Activated T-cell treated with anti-CD3 and anti-CD28 coated beads for 1 hour (primary cell): ENCODE results near the gene C8B.

ENCODE experiments used
- DNase-seq: peaks from one replicate; pipeline ENCODE4 v3.0.0-alpha.2; 2020; ENCODE audit warnings: low read depth

C8B gene

DNA sequence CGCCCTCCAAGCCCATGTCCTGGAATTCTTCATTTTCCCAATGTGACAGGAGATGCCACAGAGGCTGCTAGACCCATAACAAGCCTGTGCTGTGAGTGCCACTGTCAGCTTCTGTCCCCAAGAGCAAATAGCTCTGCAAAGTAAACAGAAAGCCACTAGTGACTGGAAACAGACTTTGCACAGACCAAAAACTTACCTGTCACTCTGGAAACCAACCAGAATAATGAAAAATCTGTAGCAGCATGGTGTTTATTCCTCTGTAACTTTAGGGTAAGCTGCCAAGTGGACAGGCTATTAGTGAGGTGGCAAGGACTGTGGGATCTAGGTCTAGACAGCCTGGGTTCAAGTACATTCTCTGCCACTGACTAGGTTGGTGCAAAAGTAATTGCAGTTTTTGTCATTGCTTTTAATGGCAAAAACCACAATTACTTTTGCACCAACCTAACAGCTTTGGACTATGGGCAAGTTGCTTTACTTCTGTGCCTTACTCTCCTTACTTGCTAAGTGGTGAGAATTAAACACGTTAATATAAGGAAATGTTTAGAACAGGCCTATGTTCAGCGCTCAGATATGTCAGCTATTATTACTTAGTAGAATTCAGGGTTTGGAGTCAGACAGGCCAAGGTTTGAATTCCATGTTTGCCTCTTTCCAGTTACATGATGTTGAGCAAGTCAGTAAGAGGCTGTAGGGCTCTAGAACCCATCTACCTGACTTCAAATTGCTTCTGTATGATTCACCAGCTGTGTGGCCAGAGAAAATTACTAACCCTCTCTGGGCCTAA, at the start of gene C8B:
Gene C8B (minus strand): TSS at position 100 of the 782 bp plus-strand sequence. CDS start 67 bp downstream, at position 33.
- no peak for DNase-seq

DNA sequence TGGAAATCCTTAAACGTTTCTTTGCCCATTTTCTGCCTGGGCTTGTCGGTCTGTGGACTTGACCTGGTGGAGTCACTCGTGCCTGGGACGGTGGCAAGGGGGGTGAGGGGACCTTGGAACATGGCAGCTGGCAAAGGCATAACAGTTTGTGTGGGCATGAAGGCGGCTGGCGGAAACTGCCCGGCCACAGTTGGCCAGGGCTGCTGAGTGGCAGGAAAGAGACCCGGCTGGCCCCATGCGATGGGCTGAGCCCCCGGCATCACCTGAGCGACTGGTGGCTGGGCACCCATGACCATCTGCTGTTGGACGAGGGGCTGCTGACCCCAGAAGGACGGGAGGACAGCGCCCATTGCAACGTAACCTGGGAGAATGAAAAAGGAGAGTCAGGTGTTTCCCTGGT, 49.3 kb upstream of the C8B start:
- no peak for DNase-seq

- no peak for DNase-seq
These were observed 47.7 kb upstream of the C8B start for GRCh38 chr1:57013522-57013921.

DNA sequence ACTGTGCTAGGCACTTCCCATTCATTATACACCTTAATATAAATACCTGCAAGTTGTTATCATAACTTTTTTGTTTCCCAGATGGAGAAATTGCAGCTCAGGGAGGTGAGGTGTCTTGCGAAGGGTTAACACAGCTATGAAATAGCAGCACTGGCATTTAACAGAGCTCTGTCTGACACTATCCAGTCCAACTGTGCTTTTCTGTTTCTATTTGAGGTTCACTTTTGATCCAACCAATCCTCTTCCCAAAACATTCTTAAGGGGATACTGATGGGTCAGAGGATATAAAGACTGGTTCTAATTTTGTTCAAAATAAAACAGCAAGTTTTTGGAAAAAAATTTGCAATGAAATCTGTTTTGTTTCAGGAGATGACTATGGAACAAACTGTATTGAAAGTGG, 46.5 kb upstream of the C8B start:
- no peak for DNase-seq

DNA sequence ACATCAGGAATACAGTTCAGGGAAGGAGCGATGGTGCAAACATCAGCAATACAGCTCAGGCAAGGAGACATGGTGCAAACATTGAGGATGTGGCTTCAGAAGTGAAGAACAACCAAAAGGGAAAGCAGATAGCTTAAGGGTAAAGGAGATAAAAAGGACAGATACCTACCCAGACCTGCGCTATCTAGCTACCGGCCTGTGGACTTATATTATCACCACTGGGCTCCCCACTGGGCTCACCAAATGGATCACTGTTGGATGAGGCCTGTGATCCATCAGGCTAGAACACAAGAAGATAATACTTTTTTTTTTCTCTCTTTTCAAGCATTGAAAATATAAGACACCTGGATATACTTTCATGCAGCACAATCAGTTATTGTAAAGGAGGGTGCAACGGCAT, 44.7 kb upstream of the C8B start:
- no peak for DNase-seq

DNA sequence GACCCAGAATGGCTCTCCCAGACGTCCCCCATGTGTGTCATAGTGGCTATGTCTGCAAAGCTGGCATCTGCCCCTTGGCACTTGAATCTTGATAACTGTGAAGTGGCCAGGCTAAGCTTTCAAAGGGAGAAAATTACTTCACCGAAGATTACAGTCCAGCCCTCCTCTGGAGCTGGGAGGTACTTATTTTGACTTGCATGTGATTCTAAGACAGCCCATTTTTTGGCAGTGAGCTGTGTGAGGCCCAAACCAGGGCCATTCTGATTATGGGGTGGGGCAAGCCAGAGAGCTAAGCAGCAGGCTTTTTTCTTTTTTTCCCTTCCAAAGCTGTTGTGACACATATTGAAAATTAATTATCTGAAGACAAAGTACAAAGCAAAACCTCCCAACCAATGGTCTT, 42.1 kb upstream of the C8B start:
- no peak for DNase-seq

GRCh38 chr1:57007472-57007871, 41.7 kb upstream of the C8B start:
- DNase-seq: no peak

DNA sequence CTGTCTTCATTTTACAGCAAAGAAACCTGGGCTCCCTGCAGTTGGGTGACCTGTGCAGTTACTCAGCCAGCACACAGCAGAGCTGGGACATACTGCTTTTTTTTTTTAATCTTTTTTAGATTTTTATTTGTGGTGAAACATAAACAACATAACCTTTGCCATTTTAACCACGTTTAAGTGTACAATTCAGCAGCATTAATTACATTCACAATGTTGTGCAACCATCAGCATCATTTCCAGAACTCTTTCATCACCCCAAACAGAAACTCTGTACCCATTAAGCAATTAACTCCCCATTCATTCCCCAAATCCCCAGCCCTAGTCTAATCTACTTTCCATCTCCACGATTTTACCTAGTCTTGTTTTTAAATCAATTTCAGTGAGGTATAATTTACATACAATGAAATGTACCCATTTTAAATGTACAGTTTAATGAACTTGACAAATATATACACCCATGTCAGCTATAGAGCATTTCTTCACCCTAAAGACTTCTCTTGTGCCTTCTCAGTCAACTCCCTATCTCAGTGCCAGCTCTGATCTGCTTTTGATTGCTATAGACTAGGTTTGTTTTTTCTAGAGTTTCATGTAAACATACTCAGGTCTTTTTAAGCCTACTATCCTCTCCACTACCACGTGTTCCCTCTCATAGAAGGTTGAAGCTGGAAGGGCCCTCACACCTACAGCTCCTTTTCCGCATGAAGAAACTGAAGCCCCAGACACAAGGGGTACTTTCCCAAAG, 37.8 kb upstream of the C8B start:
- no peak for DNase-seq

DNA sequence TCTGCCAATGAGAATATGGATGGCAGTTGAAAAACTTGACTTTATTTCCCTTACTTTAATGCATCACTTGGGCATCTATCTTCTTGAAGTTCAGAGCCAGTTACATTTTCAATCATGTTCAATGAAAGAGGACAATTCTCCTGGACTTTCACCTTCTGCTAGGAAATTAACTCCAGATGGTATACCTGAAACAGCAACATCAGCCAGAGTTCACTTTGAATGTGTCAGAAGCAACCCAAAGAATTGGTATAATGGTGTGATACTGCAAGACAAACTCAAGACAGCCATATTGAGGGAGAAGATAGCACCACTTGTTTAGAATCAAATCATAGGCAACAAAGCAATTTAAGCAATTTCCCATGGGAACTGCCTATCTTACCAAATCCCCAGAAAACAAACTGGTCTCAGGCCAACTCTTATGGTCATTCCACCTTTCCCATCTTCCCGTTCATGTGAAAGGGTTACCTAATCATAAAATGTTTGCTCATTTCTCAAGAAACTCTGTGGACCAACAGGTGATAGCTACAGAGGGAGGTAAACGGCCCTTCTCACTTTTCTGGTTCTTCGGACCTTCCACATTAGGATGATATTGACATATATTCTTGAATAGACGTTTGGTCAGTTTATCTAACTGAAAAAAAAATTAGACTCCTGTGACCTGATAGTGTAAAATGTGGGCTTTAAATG, 29.7 kb upstream of the C8B start:
- DNase-seq: no peak

- DNase-seq: no peak
These were observed 27.7 kb upstream of the C8B start for GRCh38 chr1:56993475-56993874.

GRCh38 chr1:56992318-56993125, 26.7 kb upstream of the C8B start:
- DNase-seq: no peak

- DNase-seq: no peak
These were observed 25.8 kb upstream of the C8B start for GRCh38 chr1:56991576-56991975.

DNA sequence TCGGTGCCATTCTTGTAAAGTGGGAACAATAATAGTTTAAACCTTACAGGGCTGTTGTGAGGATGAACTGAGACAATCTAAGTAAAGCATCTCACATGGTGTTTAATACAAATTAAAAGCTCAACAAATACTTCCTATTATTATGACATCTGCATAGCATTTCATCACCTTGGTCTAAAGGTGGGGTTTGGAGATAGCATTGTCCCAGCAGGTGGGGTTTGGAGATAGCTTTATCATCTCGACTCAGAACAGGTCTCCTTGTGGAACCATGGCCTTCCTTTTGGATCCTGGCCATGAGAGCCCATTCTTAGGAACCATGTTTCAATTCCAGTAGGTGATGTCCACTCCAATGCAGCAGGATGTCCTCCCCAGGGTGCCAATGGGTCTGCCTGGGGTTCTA, 20.6 kb upstream of the C8B start:
- DNase-seq: no peak

DNA sequence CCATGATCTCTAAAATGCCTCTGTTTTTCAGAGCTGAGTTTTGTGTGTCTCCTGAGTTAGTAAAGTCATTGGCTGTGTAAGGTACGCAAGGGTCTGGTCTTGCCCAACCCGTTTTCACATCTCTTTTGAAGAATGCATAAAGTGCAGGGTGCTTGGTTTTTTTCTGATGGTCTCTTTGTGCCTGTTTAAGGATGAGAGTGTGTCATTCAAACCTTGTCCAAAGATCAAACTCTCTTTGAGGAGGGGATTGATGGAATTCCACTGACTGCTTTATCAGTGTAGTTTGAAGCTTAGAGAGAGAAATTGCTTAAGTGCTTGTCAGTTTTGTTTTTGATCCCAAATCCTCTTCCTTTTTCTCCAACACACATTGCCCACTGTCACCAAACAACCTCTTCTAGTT, 20.0 kb upstream of the C8B start:
- no peak for DNase-seq

DNA sequence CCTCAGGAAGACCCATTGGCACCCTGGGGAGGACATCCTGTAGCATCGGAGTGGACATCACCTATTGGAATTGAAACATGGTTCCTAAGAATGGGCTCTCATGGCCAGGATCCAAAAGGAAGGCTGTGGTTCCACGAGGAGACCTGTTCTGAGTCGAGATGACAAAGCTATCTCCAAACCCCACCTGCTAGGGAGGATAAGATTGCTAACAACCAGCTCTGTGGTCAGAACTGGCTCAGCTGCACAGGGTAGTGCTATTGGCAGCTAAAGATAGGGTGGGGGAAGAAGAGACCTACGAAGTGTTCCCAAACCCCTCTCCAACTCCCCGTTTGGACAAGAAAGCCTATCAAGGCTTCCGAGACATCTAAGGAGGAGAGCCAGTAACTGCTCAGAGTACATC, 17.7 kb upstream of the C8B start:
- DNase-seq: no peak

GRCh38 chr1:56979986-56980755, 14.4 kb upstream of the C8B start:
- DNase-seq: no peak

DNA sequence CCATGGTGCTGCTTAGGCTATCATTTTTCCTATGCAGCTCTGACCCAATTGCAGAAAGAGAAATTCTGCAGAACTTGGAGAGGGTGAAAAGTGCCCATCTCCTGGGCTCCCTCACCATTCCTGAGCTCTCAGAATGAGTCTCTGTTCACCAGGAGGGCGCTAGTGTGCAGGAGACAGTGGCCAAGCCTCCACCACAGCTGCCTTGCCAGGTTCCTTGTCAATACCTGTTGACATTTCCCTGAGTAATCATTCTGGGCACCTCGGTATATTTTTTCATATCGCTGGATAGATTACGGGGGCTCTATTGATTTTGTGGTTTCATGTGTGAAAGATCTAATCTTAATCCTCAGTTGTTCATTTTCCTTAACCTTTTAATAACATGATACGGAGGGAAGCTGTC, 13.0 kb upstream of the C8B start:
- DNase-seq: no peak

- DNase-seq: no peak
These were observed 12.1 kb upstream of the C8B start for GRCh38 chr1:56977910-56978309.

DNA sequence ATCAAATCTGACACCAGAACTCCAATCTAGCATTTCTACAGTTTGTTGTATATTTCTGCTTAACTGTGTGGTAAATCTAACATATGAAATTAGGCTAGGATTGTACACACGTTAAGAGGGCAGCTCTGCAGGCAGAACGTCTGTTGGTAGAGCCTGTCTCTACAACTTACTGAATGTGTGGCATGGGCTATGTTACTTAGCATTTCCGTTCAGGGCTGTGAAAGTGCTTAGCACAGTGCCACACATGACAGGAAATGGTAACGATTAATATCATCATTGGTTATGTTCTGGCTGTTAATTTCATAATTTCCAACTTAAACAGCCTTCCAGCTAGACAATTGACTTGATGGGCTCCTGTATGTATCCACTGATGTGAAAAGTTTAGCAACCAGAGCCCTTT, 9.6 kb upstream of the C8B start:
- DNase-seq: no peak

- DNase-seq: no peak
These were observed 8.3 kb upstream of the C8B start for GRCh38 chr1:56973923-56974742.

- DNase-seq: no peak
These were observed 7.2 kb upstream of the C8B start for GRCh38 chr1:56972976-56973375.
